Thyroid gland (tissue), 4 donors: ENCODE data around the gene FANCC. TPM values are rescaled to one million over a fixed set of nuclear protein-coding genes. Genes with fewer than 3 reads are reported as not detected.

Experiments used
- DNase-seq, 2 donors: peaks; one replicate each; pipeline ENCODE4 v3.0.0-alpha.2; 2019
- H3K27ac ChIP-seq, 3 donors: fragments of 200-600 bp; sonication (generic); 1 replicate in 2 of 3; 2 replicates in 1 of 3; pipeline ENCODE4 v1.5.1; 2016 to 2019; ENCODE audit warnings: mild to moderate bottlenecking in 1 of 3, moderate library complexity in 1 of 3
- H3K27me3 ChIP-seq: fragments of 200-600 bp; sonication (generic); one replicate; pipeline ENCODE4 v1.5.1; 2019
- H3K36me3 ChIP-seq, 2 donors: fragments of 200-600 bp; sonication (generic); one replicate each; pipeline ENCODE4 v1.5.1; 2016 to 2019
- H3K4me1 ChIP-seq, 2 donors: fragments of 200-600 bp; sonication (generic); one replicate each; pipeline ENCODE4 v1.5.1; 2017 to 2019
- H3K4me3 ChIP-seq, 3 donors: fragments of 200-600 bp; sonication (generic); replicated peaks in 1 of 3; 1 replicate in 2 of 3; 2 replicates in 1 of 3; pipeline ENCODE4 v1.5.1; 2016; ENCODE audit warnings: mild to moderate bottlenecking in 1 of 3
- H3K9me3 ChIP-seq: fragments of 200-600 bp; sonication (generic); one replicate; pipeline ENCODE4 v1.5.1; 2017
- CTCF ChIP-seq, 6 experiments: fragments of 200-600 bp in 3 of 6; fragments of 450-650 bp in 3 of 6; sonication (generic) in 3 of 6; IDR thresholded peaks; one replicate each; pipeline ENCODE4 v1.5.1; 2016 to 2019; ENCODE audit warnings: antibody characterized with exemption in 6 of 6, mild to moderate bottlenecking in 2 of 6, inconsistent platforms in 1 of 6, moderate library complexity in 1 of 6
- POLR2A ChIP-seq, 2 donors: fragments of 450-650 bp; IDR thresholded peaks; one replicate each; pipeline ENCODE4 v1.6.1; 2017; ENCODE audit warnings: antibody characterized with exemption in 2 of 2, mild to moderate bottlenecking in 2 of 2, moderate library complexity in 1 of 2
- WGBS, 2 donors: methylation state at CpG; one replicate each; pipeline ENCODE4 v1.1.5; 2017; 5-methylcytosine and 5-hydroxymethylcytosine counted together
- intact Hi-C: fragments of 100-400 bp; cut with DNase I; formaldehyde crosslinking; loops from one replicate; pipeline ENCODE4 v1.15.1; 2023
- total RNA-seq, 4 donors: library from RNA; depleted of rRNA; stranded (reverse); fragments of >200 nt; gene quantifications; one replicate each; pipeline ENCODE4 v1.2.3, GENCODE V29; 2016

FANCC gene
- total RNA-seq, 4 donors from 2014 or later: 13.9 to 15.0 (median 14.2) TPM

- WGBS, 2 donors: 60 to 68% methylated on average over 5 of the region's 5 CpGs
- H3K4me1 ChIP-seq: peaks cover 0 to 3% of the 10 kb centered on the region in 2 donors
- no peaks in the 10 kb centered on the region for H3K27me3 ChIP-seq
- DNase-seq: no peak
- TF ChIP-seq CTCF (IDR thresholded peaks at IDR 0.05): peak in 1 of 6 experiments; percentile 9
- no peak for TF ChIP-seq POLR2A (IDR thresholded peaks at IDR 0.05)
- no peaks in the 10 kb centered on the region for H3K36me3 ChIP-seq
- H3K27ac ChIP-seq: no peak overlapping the region
- H3K9me3 ChIP-seq: no peaks in the 10 kb centered on the region
- intact Hi-C loops: no loop called here
- H3K4me3 ChIP-seq: no peak overlapping the region
Measured at GRCh38 chr9:95341293-95341962, 23.9 kb upstream of the FANCC start.

- intact Hi-C loops: no loop called here
- WGBS, 2 donors: 93 to 94% methylated on average over 5 to 6 of the region's 6 CpGs
- H3K27ac ChIP-seq: no peak overlapping the region
- H3K36me3 ChIP-seq: no peaks in the 10 kb centered on the region
- TF ChIP-seq POLR2A (IDR thresholded peaks at IDR 0.05): no peak
- TF ChIP-seq CTCF (IDR thresholded peaks at IDR 0.05): no peak
- H3K4me3 ChIP-seq: no peak overlapping the region
- H3K4me1 ChIP-seq: no peaks in the 10 kb centered on the region
- no peaks in the 10 kb centered on the region for H3K9me3 ChIP-seq
- no peak for DNase-seq
- no peaks in the 10 kb centered on the region for H3K27me3 ChIP-seq
Measured at GRCh38 chr9:95338243-95338642, 20.7 kb upstream of the FANCC start.

- Histone ChIP-seq H3K9me3 (no peaks in the 10 kb centered on the region), H3K4me1 (no peaks in the 10 kb centered on the region), H3K36me3 (no peaks in the 10 kb centered on the region), H3K27me3 (no peaks in the 10 kb centered on the region), H3K27ac (no peak overlapping the region), H3K4me3 (no peak overlapping the region)
- 78 to 83% methylated on average over 3 of the region's 3 CpGs for WGBS, 2 donors
- intact Hi-C loops: no loop called here
- TF ChIP-seq CTCF (IDR thresholded peaks at IDR 0.05) (peak in 4 of 6 experiments; percentile 7 to 58 (median 44)), POLR2A (IDR thresholded peaks at IDR 0.05) (no peak)
- DNase-seq: peak; percentile 21 to 44
Measured at GRCh38 chr9:95336281-95336680, 18.8 kb upstream of the FANCC start.

GRCh38 chr9:95333426-95333825, 15.9 kb upstream of the FANCC start:
- H3K4me1 ChIP-seq: no peaks in the 10 kb centered on the region
- no peak for DNase-seq
- H3K4me3 ChIP-seq: no peak overlapping the region
- no peak overlapping the region for H3K27ac ChIP-seq
- H3K36me3 ChIP-seq: no peaks in the 10 kb centered on the region
- WGBS, 2 donors: 73 to 83% methylated on average over 2 of the region's 2 CpGs
- H3K27me3 ChIP-seq: no peaks in the 10 kb centered on the region
- no peaks in the 10 kb centered on the region for H3K9me3 ChIP-seq
- intact Hi-C loops: no loop called here
- TF ChIP-seq POLR2A (IDR thresholded peaks at IDR 0.05): no peak

- H3K4me3 ChIP-seq: no peak overlapping the region
- WGBS, 2 donors: 84 to 92% methylated on average over 2 of the region's 2 CpGs
- H3K36me3 ChIP-seq: no peaks in the 10 kb centered on the region
- H3K27me3 ChIP-seq: no peaks in the 10 kb centered on the region
- DNase-seq: no peak
- H3K9me3 ChIP-seq: no peaks in the 10 kb centered on the region
- TF ChIP-seq POLR2A (IDR thresholded peaks at IDR 0.05): no peak
- no peak for TF ChIP-seq CTCF (IDR thresholded peaks at IDR 0.05)
- intact Hi-C loops: no loop called here
- H3K4me1 ChIP-seq: no peaks in the 10 kb centered on the region
- H3K27ac ChIP-seq: no peak overlapping the region
Measured at GRCh38 chr9:95332860-95333259, 15.4 kb upstream of the FANCC start.
